SK-N-SH (cell line): ENCODE results near the gene BNIP5.

Source experiments
- CTCF ChIP-seq: fragments of 200-600 bp; sonication (generic); IDR thresholded peaks from 2 replicates; pipeline ENCODE4 v1.6.1; 2017; ENCODE audit warnings: antibody characterized with exemption, mild to moderate bottlenecking, moderate library complexity
- EP300 ChIP-seq, 2 experiments: IDR thresholded peaks; 2 replicates each; pipeline versions ENCODE4 v1.4.0 to v1.6.1; 2012; ENCODE audit warnings: borderline replicate concordance in 1 of 2, low read depth in 1 of 2, low read length in 1 of 2
- POLR2AphosphoS5 ChIP-seq: IDR thresholded peaks from 2 replicates; pipeline ENCODE4 v1.6.1; 2012; ENCODE audit warnings: low read depth, low read length

GRCh38 chr6:36336779-36337241, at the start of gene BNIP5:
- TF ChIP-seq CTCF (no peak), EP300 (IDR thresholded peaks at IDR 0.05; ENCODE audit: borderline replicate concordance in 1 of 2, low read depth in 1 of 2, low read length in 1 of 2) (no peak), POLR2AphosphoS5 (no peak)
